ENCODE measurements around the gene NCOA3. TPM values are rescaled to one million over a fixed set of nuclear protein-coding genes. Genes with fewer than 3 reads are reported as not detected.
"Not testable (repeated sequence)": the region's sequence is repeated elsewhere in the genome, so short reads cannot be mapped to it uniquely, and the experiment has no call there.

The NCOA3 gene
- total RNA-seq, 1 donor from 2014 or later = 25.5 TPM

DNA sequence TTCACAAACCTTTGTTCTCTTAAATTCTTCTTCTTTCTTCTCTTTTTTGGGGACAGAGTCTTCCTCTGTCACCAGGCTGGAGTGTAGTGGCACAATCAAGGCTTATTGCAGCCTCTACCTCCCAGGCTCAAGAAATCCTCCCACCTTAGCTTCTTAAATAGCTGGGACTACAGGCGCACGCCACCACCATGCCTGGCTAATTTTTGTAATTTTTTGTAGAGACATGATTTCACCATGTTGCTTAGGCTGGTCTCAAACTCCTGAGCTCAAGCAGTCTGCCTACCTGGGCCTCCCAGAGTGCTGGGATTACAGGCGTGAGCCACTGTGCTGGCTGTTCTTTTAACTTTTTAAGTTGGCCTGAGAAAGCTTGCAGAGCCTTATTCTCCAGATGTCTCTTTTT is 48.0 kb downstream of the NCOA3 start:
- no peaks in the 10 kb centered on the region for H3K27me3 ChIP-seq (ENCODE audit: control insufficient read depth, insufficient read depth, low read length)
- FAIRE-seq (no peak), DNase-seq (ENCODE audit: low read depth) (no peak)
- TF ChIP-seq, protein P1, sequence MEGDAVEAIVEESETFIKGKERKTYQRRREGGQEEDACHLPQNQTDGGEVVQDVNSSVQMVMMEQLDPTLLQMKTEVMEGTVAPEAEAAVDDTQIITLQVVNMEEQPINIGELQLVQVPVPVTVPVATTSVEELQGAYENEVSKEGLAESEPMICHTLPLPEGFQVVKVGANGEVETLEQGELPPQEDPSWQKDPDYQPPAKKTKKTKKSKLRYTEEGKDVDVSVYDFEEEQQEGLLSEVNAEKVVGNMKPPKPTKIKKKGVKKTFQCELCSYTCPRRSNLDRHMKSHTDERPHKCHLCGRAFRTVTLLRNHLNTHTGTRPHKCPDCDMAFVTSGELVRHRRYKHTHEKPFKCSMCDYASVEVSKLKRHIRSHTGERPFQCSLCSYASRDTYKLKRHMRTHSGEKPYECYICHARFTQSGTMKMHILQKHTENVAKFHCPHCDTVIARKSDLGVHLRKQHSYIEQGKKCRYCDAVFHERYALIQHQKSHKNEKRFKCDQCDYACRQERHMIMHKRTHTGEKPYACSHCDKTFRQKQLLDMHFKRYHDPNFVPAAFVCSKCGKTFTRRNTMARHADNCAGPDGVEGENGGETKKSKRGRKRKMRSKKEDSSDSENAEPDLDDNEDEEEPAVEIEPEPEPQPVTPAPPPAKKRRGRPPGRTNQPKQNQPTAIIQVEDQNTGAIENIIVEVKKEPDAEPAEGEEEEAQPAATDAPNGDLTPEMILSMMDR (IDR thresholded peaks at IDR 0.05; ENCODE audit: insufficient read depth, low read length, severe bottlenecking) = no peak
- no peaks in the 10 kb centered on the region for H3K36me3 ChIP-seq (ENCODE audit: control insufficient read depth, insufficient read depth, low read length)
- no peak overlapping the region for H3K4me3 ChIP-seq (ENCODE audit: low read depth, low read length)

DNA sequence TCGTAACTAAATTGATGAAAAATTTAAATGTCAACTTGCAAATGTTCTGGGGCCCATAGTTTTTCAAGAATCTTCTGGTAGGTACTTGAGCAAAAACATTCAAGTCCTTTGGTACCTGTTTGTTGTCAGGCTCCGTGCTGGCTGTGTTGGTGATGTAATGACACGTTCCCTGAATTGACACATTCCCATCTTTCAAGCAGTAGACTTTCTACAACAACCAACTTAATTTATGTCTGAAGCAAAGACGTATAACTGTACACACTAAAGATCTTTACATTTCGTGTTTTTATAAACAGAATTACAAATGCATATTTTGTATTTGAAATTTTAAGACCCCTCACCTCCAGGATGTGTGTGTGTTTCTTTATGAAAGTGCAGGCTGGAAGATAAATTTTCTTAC is 49.5 kb downstream of the NCOA3 start:
- Histone ChIP-seq H3K4me3 (ENCODE audit: low read depth, low read length) (no peak overlapping the region), H3K36me3 (ENCODE audit: control insufficient read depth, insufficient read depth, low read length) (no peaks in the 10 kb centered on the region), H3K27me3 (ENCODE audit: control insufficient read depth, insufficient read depth, low read length) (no peaks in the 10 kb centered on the region)
- no peak for DNase-seq (ENCODE audit: low read depth)
- TF ChIP-seq, protein P1 (IDR thresholded peaks at IDR 0.05; ENCODE audit: insufficient read depth, low read length, severe bottlenecking) = no peak
- no peak for FAIRE-seq

DNA sequence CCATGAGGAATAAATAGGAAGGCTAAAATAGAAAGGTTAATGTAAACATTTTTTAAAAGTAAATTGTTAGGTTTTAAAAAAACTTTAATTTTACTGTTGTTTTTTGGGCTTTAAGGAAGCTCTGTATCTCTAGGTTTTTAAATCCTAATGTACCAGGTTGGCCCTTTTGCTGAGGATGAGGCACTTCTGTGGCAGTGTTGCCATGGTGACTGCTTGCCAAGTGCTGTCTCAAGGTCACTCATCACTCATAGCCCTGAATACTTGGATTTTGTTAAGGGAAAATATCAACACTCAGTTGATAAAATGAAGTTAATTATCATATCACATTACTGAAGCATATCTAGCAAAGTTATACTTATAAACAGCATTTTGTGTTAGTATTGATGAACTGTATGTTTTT is 50.2 kb downstream of the NCOA3 start:
- FAIRE-seq (no peak), DNase-seq (ENCODE audit: low read depth) (no peak)
- Histone ChIP-seq H3K4me3 (ENCODE audit: low read depth, low read length) (no peak overlapping the region), H3K36me3 (ENCODE audit: control insufficient read depth, insufficient read depth, low read length) (no peaks in the 10 kb centered on the region), H3K27me3 (ENCODE audit: control insufficient read depth, insufficient read depth, low read length) (no peaks in the 10 kb centered on the region)
- TF ChIP-seq, protein P1 (IDR thresholded peaks at IDR 0.05; ENCODE audit: insufficient read depth, low read length, severe bottlenecking) = no peak

DNA sequence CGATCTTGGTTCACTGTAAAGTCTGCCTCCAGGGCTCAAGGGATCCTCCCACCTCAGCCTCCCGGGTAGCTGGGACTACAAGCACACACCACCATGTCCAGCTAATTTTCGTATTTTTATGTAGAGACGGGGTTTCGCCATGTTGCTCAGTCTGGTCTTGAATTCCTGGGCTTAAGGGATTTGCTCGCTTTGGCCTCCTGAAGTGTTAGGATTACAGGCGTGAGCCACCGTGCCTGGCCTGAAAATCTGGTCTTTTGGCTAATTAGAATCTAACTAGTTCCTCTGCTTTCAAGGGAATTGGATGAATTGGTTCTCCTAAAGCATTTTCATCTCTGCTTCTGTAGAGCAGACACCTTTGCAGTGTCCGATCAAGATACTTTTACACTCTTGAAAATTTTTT is 51.3 kb downstream of the NCOA3 start:
- Histone ChIP-seq H3K36me3 (ENCODE audit: control insufficient read depth, insufficient read depth, low read length) (no peaks in the 10 kb centered on the region), H3K4me3 (ENCODE audit: low read depth, low read length) (no peak overlapping the region), H3K27me3 (ENCODE audit: control insufficient read depth, insufficient read depth, low read length) (no peaks in the 10 kb centered on the region)
- no peak for DNase-seq (ENCODE audit: low read depth)
- TF ChIP-seq, protein P1 (IDR thresholded peaks at IDR 0.05; ENCODE audit: insufficient read depth, low read length, severe bottlenecking) = no peak
- FAIRE-seq = no peak

DNA sequence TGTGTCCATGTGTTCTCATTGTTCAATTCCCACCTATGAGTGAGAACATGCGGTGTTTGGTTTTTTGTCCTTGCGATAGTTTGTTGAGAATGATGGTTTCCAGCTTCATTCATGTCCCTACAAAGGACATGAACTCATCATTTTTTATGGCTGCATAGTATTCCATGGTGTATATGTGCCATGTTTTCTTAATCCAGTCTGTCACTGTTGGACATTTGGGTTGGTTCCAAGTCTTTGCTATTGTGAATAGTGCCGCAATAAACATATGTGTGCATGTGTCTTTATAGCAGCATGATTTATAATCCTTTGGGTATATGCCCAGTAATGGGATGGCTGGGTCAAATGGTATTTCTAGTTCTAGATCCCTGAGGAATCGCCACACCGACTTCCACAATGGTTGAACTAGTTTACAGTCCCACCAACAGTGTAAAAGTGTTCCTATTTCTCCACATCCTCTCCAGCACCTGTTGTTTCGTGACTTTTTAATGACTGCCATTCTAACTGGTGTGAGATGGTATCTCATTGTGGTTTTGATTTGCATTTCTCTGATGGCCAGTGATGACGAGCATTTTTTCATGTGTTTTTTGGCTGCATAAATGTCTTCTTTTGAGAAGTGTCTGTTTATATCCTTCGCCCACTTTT is 52.0 kb downstream of the NCOA3 start:
- DNase-seq (ENCODE audit: low read depth) = not testable (repeated sequence)

DNA sequence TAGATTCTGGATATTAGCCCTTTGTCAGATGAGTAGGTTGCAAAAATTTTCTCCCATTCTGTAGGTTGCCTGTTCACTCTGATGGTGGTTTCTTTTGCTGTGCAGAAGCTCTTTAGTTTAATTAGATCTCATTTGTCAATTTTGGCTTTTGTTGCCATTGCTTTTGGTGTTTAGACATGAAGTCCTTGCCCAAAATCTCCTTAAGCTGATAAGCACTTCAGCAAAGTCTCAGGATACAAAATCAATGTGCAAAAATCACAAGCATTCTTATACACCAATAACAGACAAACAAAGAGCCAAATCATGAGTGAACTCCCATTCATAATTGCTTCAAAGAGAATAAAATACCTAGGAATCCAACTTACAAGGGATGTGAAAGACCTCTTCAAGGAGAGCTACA is 52.6 kb downstream of the NCOA3 start:
- not testable (repeated sequence) for FAIRE-seq; H3K4me3 ChIP-seq (ENCODE audit: low read depth, low read length); DNase-seq (ENCODE audit: low read depth); H3K27me3 ChIP-seq (ENCODE audit: control insufficient read depth, insufficient read depth, low read length); H3K36me3 ChIP-seq (ENCODE audit: control insufficient read depth, insufficient read depth, low read length)

More for the DNA sequence above, 52.0 kb downstream of the NCOA3 start:
- FAIRE-seq; H3K27me3 ChIP-seq (ENCODE audit: control insufficient read depth, insufficient read depth, low read length); H3K4me3 ChIP-seq (ENCODE audit: low read depth, low read length); H3K36me3 ChIP-seq (ENCODE audit: control insufficient read depth, insufficient read depth, low read length): not testable (repeated sequence)

DNA sequence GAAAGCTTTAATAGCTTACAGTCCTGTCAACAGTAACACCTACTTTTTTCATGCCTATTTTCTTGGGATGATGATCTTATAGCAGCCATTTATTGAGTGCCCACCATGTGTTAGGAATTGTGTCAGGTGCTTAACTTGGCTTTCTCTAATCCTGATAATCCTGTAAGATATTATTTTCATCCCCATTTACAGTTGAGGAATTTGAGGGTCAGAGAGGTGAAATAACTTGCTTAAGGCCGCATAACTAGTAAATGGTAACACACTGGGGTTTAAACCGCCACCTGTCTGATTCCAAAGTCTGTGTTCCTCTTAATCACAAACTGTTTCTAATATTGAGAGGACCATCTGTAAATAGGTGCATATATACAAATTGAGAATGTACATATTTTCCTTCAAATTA is 55.5 kb downstream of the NCOA3 start:
- TF ChIP-seq, protein P1 (IDR thresholded peaks at IDR 0.05; ENCODE audit: insufficient read depth, low read length, severe bottlenecking) = no peak
- H3K36me3 ChIP-seq (ENCODE audit: control insufficient read depth, insufficient read depth, low read length) = peaks cover 2% of the 10 kb centered on the region
- FAIRE-seq (no peak), DNase-seq (ENCODE audit: low read depth) (no peak)
- H3K27me3 ChIP-seq (ENCODE audit: control insufficient read depth, insufficient read depth, low read length) = no peaks in the 10 kb centered on the region
- H3K4me3 ChIP-seq (ENCODE audit: low read depth, low read length) = no peak overlapping the region

Measured in bronchial epithelial cell (primary cell).